WTC11 (cell line): ENCODE data around the gene BLOC1S3.

Experiments used
- CREB1 ChIP-seq: sonication (generic); formaldehyde crosslinking; IDR thresholded peaks from 2 replicates; pipeline ENCODE4 v1.8.0; 2023; ENCODE audit warnings: mild to moderate bottlenecking, missing genetic modification reagents
- GABPB1 ChIP-seq: sonication (generic); formaldehyde crosslinking; IDR thresholded peaks from 2 replicates; pipeline ENCODE4 v1.8.1; 2023; ENCODE audit warnings: mild to moderate bottlenecking, missing genetic modification reagents
- JUN ChIP-seq: sonication (generic); formaldehyde crosslinking; IDR thresholded peaks from 2 replicates; pipeline ENCODE4 v1.8.0; 2023; ENCODE audit warnings: mild to moderate bottlenecking, missing genetic modification reagents
- TEAD1 ChIP-seq: sonication (generic); formaldehyde crosslinking; IDR thresholded peaks from 2 replicates; pipeline ENCODE4 v1.8.0; 2022; ENCODE audit warnings: mild to moderate bottlenecking, missing genetic modification reagents
- TF ChIP-seq, protein P1 (sequence below): fragments of 200-600 bp; IDR thresholded peaks from 2 replicates; pipeline ENCODE4 v1.8.0; 2022; ENCODE audit warnings: antibody characterized with exemption
- TF ChIP-seq, protein P2 (sequence below): sonication (generic); formaldehyde crosslinking; IDR thresholded peaks from 2 replicates; pipeline ENCODE4 v1.8.1; 2022; ENCODE audit warnings: low read depth, missing genetic modification reagents, borderline replicate concordance
- TF ChIP-seq, protein P3 (sequence below): sonication (generic); formaldehyde crosslinking; IDR thresholded peaks from 2 replicates; pipeline ENCODE4 v1.8.0; 2023; ENCODE audit warnings: missing genetic modification reagents

DNA sequence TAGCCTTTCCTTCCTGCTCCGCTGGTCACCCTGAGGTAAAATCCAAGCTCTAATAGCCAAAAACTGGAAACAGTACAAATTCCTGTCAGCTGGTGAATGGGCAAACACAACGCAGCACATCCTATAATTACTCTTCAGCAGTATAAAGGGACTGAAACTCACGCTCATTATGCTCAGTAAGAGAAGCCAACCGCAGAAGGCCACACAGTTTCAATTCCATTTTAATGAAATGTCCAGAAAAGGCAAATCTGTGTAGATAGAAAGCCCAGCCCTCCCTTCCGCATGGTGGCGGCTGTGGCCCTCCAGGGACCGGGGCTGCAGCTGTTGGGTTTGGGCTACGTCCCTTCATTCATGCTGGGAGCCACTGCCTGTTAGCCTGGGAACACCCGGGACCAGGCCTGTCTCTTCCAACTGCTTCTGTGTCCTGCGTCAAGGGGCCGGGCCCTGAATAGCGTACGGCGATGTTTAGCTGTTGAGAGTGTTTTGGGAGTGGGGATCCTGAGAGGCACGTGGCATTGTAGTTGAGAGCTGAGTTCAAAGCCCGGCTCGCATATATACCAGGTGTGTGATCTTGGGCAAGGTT is 41.3 kb upstream of the BLOC1S3 start:
- TF ChIP-seq, protein P1, sequence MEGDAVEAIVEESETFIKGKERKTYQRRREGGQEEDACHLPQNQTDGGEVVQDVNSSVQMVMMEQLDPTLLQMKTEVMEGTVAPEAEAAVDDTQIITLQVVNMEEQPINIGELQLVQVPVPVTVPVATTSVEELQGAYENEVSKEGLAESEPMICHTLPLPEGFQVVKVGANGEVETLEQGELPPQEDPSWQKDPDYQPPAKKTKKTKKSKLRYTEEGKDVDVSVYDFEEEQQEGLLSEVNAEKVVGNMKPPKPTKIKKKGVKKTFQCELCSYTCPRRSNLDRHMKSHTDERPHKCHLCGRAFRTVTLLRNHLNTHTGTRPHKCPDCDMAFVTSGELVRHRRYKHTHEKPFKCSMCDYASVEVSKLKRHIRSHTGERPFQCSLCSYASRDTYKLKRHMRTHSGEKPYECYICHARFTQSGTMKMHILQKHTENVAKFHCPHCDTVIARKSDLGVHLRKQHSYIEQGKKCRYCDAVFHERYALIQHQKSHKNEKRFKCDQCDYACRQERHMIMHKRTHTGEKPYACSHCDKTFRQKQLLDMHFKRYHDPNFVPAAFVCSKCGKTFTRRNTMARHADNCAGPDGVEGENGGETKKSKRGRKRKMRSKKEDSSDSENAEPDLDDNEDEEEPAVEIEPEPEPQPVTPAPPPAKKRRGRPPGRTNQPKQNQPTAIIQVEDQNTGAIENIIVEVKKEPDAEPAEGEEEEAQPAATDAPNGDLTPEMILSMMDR = no peak
- no peak for TF ChIP-seq CREB1 (CRISPR knock-in tag)
- TF ChIP-seq, protein P2, sequence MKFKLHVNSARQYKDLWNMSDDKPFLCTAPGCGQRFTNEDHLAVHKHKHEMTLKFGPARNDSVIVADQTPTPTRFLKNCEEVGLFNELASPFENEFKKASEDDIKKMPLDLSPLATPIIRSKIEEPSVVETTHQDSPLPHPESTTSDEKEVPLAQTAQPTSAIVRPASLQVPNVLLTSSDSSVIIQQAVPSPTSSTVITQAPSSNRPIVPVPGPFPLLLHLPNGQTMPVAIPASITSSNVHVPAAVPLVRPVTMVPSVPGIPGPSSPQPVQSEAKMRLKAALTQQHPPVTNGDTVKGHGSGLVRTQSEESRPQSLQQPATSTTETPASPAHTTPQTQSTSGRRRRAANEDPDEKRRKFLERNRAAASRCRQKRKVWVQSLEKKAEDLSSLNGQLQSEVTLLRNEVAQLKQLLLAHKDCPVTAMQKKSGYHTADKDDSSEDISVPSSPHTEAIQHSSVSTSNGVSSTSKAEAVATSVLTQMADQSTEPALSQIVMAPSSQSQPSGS (CRISPR knock-in tag) = no peak
- no peak for TF ChIP-seq TEAD1
- no peak for TF ChIP-seq GABPB1 (CRISPR knock-in tag)
- TF ChIP-seq JUN (CRISPR knock-in tag) = no peak
- TF ChIP-seq, protein P3, sequence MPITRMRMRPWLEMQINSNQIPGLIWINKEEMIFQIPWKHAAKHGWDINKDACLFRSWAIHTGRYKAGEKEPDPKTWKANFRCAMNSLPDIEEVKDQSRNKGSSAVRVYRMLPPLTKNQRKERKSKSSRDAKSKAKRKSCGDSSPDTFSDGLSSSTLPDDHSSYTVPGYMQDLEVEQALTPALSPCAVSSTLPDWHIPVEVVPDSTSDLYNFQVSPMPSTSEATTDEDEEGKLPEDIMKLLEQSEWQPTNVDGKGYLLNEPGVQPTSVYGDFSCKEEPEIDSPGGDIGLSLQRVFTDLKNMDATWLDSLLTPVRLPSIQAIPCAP (CRISPR knock-in tag) = no peak
